D721Med (cell line): ENCODE data around the gene RTP1.
"Not testable (repeated sequence)": the region's sequence is repeated elsewhere in the genome, so short reads cannot be mapped to it uniquely, and the experiment has no call there.

Experiments
- DNase-seq: peaks from one replicate; pipeline ENCODE4 v3.0.0; 2011; ENCODE audit warnings: low spot score; ENCODE audit not compliant: insufficient read length
- FAIRE-seq: peaks from 2 replicates; lab custom pipeline; 2011; peaks lifted over from hg19 to GRCh38; lab: Jason Lieb, UNC
- CTCF ChIP-seq: IDR thresholded peaks from 2 replicates; pipeline ENCODE4 v1.5.1; 2012; ENCODE audit warnings: mild to moderate bottlenecking, control low read depth; ENCODE audit not compliant: insufficient read depth; ENCODE audit errors: missing control alignments

The RTP1 gene

GRCh38 chr3:187198490-187198889, 1.2 kb downstream of the RTP1 start:
- DNase-seq (no peak), FAIRE-seq (no peak)
- TF ChIP-seq CTCF: no peak

GRCh38 chr3:187199463-187200050, 2.3 kb downstream of the RTP1 start:
- FAIRE-seq, DNase-seq: not testable (repeated sequence)

- DNase-seq: no peak
Measured at GRCh38 chr3:187205683-187206082, 8.4 kb downstream of the RTP1 start.

GRCh38 chr3:187207062-187207461, 9.8 kb downstream of the RTP1 start:
- no peak for FAIRE-seq
- no peak for TF ChIP-seq CTCF
- DNase-seq: no peak

More at GRCh38 chr3:187205683-187206082, 8.4 kb downstream of the RTP1 start:
- FAIRE-seq: no peak
- TF ChIP-seq CTCF: no peak

GRCh38 chr3:187207624-187208023, 10.3 kb downstream of the RTP1 start:
- FAIRE-seq (no peak), DNase-seq (no peak)
- TF ChIP-seq CTCF: no peak

- DNase-seq (no peak), FAIRE-seq (no peak)
- no peak for TF ChIP-seq CTCF
Measured at GRCh38 chr3:187208159-187208558, 10.9 kb downstream of the RTP1 start.

- TF ChIP-seq CTCF: no peak
- DNase-seq (no peak), FAIRE-seq (no peak)
Measured at GRCh38 chr3:187209491-187209890, 12.2 kb downstream of the RTP1 start.

- FAIRE-seq (no peak), DNase-seq (no peak)
- no peak for TF ChIP-seq CTCF
Measured at GRCh38 chr3:187210091-187210490, 12.8 kb downstream of the RTP1 start.
